ENCODE data around the gene ZDHHC20.
A peak's percentile ranks its signal among the peaks of the same experiment; 100 is the strongest.

Gene ZDHHC20

DNA sequence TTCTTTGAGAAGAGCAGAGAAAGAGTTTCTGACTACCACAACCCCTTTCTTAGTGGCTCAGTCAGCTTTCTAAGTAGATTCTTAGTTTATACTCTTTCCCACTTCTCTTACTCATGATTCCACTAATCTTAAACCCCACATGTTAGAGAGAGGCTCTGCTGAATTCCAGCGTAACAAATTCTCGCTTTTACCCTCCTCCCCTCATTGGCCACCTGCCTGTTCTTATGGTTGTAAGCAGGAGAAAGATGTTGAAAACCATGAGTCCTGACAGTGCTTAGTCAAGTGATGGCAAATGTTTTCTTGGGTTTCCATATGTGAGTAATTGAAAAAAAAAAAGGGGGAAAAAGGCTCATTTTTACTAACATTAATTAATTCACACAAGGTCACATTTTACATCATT, 125.9 kb downstream of the ZDHHC20 start:
- TF ChIP-seq, protein P1, sequence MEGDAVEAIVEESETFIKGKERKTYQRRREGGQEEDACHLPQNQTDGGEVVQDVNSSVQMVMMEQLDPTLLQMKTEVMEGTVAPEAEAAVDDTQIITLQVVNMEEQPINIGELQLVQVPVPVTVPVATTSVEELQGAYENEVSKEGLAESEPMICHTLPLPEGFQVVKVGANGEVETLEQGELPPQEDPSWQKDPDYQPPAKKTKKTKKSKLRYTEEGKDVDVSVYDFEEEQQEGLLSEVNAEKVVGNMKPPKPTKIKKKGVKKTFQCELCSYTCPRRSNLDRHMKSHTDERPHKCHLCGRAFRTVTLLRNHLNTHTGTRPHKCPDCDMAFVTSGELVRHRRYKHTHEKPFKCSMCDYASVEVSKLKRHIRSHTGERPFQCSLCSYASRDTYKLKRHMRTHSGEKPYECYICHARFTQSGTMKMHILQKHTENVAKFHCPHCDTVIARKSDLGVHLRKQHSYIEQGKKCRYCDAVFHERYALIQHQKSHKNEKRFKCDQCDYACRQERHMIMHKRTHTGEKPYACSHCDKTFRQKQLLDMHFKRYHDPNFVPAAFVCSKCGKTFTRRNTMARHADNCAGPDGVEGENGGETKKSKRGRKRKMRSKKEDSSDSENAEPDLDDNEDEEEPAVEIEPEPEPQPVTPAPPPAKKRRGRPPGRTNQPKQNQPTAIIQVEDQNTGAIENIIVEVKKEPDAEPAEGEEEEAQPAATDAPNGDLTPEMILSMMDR (conservative IDR thresholded peaks at IDR 0.05; ENCODE audit: control insufficient read depth, insufficient read depth, low read depth, low read length): no peak
- DNase-seq (ENCODE audit: low read depth): no peak

DNA sequence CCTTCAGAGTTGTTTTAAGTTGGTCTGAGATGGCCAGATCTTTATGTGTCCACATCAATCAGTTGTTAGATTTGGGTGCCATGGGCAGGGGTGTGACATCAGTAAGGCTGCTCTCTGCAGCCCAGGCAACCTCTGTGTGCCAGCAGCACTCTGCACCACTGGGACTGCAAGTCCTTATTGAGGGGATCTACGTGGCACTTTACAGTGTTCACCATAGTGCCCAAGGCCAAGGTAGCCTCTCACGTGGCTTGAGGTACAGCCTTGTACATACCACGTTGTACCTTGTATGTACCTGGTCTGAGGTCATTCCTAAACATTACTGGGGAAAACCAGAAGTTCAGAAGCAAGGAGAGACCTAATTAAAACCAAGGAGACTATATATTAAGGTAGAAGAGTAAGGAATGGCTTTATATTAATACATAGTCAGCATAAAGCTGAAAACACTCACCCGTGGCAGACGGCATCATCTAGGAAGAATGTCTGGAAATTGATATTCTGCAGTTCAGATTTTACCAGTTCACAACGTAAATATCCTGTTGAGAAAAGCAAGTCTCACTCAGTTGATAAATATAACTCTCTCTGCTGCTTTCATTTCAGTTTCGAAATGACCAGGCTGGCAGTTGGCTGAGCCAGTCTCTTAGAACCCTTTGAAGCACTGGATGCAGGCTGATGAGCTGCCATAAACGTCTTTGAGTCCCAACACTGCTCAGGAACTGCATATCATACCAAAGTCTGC, 128.8 kb downstream of the ZDHHC20 start:
- no peak overlapping the region for H3K4me3 ChIP-seq (ENCODE audit: control insufficient read depth, low read depth, low read length)
- no peak for DNase-seq (ENCODE audit: low read depth)
- TF ChIP-seq, protein P1 (conservative IDR thresholded peaks at IDR 0.05; ENCODE audit: control insufficient read depth, insufficient read depth, low read depth, low read length): no peak

More for the DNA sequence above, 125.9 kb downstream of the ZDHHC20 start:
- H3K4me3 ChIP-seq (ENCODE audit: control insufficient read depth, low read depth, low read length): no peak overlapping the region

DNA sequence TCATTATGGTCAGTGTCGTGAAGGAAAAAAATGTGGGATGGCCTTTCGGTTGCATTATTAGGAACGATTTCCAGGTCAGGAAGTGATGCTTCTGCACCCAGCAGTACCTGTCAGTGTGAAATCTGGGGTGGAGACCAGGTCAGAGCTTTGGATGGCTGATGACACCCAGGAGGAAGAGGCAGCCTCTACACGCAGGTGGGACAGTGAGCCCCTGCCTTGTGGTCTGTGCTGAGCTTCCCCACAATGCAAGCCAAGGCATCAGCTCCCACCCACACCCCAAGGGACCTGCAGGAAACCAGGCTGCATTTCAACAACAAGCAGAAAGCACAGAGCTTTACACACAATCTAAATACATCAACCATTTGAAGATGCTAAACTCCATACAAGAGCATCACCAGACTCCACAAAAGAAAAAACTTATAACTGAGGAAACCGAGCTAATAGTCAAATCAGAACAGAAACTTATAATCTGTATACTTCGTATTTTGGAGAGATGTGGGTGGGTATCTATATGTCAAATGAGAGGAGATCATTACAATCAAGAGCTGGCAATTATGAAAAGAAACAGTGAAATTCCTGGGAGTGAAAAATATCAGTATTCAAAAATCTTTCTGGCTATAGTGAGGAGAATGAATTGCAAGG, 130.1 kb downstream of the ZDHHC20 start:
- no peak for DNase-seq (ENCODE audit: low read depth)
- TF ChIP-seq, protein P1 (conservative IDR thresholded peaks at IDR 0.05; ENCODE audit: control insufficient read depth, insufficient read depth, low read depth, low read length): no peak
- H3K4me3 ChIP-seq (ENCODE audit: control insufficient read depth, low read depth, low read length): no peak overlapping the region

GRCh38 chr13:21328201-21328600, 130.9 kb downstream of the ZDHHC20 start:
- no peak overlapping the region for H3K4me3 ChIP-seq (ENCODE audit: control insufficient read depth, low read depth, low read length)
- TF ChIP-seq, protein P1 (conservative IDR thresholded peaks at IDR 0.05; ENCODE audit: control insufficient read depth, insufficient read depth, low read depth, low read length): no peak
- DNase-seq (ENCODE audit: low read depth): no peak

GRCh38 chr13:21326155-21327031, 132.7 kb downstream of the ZDHHC20 start:
- TF ChIP-seq, protein P1 (conservative IDR thresholded peaks at IDR 0.05; ENCODE audit: control insufficient read depth, insufficient read depth, low read depth, low read length): no peak
- H3K4me3 ChIP-seq (ENCODE audit: control insufficient read depth, low read depth, low read length): peak overlapping the region; percentile 51
- DNase-seq (ENCODE audit: low read depth): peak; percentile 51

DNA sequence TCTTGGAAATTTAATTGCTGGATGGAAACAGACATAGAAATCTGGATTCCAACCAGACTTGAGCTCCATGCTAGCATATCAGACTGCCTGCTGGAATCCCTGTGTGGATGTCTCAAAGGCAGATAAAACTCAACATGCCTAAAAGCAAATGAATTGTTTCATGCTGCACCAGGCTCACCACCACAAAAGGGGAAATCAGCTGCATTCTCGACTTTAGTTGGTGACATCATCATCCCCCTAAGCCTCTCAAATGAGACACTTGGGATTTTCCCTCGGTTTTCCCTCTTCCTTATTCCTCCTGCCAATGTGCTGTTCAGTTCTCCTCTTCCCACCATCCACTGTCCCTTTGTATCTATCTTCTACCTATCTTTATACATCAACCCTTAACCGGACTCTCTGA, 134.3 kb downstream of the ZDHHC20 start:
- no peak overlapping the region for H3K4me3 ChIP-seq (ENCODE audit: control insufficient read depth, low read depth, low read length)
- no peak for DNase-seq (ENCODE audit: low read depth)
- TF ChIP-seq, protein P1 (conservative IDR thresholded peaks at IDR 0.05; ENCODE audit: control insufficient read depth, insufficient read depth, low read depth, low read length): no peak

All from fibroblast of mammary gland (primary cell).